Stimulated activated CD8-positive, alpha-beta memory T cell treated with anti-CD3 and anti-CD28 coated beads, Interleukin-7, amount 100 ng/mL, for 4 hours (primary cell): ENCODE results near the gene LUZP2.

Source experiments
- DNase-seq, 2 donors: peaks; one replicate each; pipeline ENCODE4 v3.0.0-alpha.2; 2020; ENCODE audit warnings: low read depth in 2 of 2

Gene LUZP2

DNA sequence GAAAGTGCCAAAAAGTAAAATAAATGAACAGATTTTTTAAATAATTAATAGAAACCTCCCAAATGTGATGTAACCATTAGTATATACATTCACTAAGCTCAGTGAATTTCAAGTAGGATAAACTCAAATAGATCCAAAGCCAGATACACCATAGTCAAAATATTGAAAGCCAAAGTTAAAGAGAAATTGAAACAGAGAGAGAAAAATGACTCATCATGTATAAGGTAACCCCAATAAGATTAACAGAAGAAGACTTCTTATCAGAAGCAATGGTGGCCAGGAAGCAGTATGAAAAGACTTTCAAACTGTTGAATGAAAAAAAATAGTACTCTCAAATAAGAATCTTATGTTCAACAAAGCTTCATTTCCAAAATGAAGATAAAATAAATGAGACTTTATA is 70.5 kb downstream of the LUZP2 start:
- no peak for DNase-seq

DNA sequence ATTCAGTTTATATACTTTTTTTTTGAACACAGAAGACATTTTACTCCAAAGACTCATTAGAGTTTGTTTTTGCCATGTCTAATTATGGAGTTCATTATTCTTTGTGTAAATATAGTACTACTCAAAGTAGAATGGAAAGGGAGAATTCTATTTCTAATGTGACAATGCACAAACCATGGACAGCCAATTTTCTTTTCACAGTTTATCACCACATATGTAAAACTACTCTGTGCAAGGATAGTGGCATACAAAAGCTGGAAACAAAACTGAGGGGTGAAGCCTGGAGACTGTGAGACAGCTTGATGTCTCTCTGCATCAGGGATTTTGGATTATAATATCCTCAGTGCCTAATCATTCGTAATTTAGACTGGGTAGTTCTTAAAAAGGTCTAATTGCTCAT is 75.5 kb downstream of the LUZP2 start:
- DNase-seq, result no peak

DNA sequence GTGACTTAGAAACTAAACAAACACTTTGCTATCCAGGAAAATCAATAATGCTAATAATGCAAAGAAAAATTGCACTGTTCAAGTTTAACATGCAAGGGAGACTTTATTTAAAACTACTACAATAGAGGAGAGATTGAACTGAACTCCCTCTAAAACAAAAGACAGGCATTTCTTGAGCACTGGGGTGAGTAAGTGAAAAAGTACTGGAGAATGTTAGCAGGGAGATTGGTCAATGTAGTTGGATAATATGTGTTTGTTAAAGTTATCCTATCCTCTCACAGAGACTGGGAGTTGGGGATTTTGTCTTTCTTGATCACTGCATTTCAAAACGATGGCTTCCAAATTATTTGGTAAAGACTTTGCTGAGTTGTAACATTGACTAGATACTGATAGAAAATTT is 77.6 kb downstream of the LUZP2 start:
- no peak for DNase-seq

DNA sequence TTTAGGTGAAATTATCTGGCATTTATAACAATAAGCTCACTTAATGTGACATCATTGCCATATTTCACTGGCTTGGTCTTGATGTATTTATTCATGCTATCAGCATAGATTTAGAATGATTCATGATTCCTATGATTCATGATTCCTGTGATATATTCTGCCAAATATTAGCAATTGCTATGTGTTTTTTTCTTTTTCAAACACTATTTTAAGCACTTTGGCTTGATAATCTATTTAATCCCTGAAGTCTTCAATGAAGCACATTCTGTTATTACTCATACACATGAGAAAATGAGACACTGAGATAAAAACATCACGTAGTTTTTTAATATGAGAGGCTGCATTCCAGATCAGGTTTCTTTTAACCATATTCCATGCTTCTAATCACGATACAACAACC is 78.5 kb downstream of the LUZP2 start:
- DNase-seq, result no peak

DNA sequence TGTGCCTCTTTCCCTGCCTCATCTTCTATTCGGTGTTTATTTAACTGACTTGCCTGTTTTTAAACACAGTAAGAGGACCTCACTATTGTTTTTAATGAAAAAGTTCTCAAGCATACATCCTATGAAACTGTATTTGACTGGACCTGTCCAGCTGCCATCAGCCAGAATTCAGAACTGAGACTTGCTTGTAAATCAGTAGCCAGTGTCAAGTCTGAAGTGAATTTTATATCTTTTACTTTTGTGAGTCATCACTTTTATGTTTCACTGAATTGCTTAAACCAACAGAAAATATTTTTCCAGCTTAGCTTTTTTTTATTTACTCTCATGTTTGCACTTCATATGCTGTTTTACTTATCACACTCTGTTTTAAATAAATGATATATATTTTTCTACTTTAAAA is 88.3 kb downstream of the LUZP2 start:
- DNase-seq, result no peak

DNA sequence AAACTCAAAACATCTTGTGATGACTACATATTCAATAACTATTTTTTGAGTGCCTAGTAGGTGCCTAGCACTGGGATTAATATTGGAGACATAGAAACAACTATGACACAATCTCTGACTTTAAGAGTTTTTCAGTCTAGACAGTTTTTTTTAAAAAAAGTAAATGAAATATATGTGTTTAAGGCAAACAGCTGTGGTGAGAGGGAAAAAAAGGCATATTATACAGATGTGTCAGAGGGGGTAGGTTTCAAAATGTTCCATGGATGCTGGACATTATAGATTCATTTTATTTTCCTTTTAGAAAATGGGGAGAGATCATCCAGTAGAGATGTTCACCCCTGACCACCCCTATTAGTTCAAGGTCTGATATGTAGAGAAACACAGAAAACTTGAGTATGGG is 90.8 kb downstream of the LUZP2 start:
- DNase-seq, result no peak

DNA sequence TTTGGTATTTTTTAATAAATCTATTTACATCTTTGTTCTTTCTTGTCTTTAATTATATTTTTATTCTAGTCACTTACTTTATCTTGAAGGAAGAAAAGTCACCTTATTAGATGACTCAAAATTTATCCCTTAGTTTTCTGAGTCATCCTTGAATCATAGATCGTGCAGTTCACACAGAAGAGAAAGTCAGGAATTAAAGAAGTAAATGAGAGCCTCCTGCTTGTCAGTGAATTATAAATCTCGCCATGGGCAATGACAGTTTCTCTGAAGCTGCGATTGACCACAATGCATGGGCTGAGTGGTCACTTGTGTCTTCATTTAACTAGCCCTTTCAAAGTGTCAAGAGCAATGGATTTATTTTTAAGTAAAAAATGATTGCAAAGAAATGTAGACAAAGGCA is 91.2 kb downstream of the LUZP2 start:
- DNase-seq, result no peak

DNA sequence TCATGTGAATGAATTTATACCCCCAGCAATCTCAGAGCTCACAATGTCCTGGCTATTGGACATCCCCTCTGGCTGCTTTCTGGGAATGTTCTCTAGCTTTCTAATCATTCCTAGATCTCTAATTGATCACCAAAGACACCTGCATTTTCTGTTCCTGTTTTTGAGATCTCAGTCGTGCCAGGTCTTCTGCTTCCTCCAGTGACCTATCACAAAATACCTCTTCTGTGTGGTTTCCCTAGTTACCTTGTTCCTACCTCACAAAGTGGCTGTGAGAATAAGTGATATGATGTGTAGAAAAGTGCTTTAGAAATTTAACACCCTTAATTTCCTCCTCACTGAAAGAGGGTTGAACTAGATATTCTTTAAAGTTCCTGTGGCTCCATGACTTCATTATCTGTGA is 92.2 kb downstream of the LUZP2 start:
- no peak for DNase-seq

DNA sequence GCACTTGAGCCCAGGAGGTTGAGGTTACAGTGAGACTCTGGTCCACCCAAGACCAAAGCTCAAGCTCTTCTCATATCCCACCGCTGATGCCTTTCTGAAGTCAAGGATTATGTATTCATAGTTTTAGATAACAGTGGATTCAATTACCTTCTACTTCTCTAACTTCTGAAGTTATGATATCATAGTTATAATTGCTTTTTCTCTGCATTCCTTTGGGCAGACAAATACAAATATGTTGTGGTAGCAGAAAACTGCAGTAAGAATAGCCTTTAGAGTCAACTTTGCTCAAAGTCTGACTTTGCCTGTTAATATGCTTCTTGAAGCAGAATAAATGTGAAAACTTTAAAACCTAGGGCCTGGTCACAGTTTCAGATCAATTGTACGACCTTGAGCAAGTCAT is 94.4 kb downstream of the LUZP2 start:
- DNase-seq, result no peak

DNA sequence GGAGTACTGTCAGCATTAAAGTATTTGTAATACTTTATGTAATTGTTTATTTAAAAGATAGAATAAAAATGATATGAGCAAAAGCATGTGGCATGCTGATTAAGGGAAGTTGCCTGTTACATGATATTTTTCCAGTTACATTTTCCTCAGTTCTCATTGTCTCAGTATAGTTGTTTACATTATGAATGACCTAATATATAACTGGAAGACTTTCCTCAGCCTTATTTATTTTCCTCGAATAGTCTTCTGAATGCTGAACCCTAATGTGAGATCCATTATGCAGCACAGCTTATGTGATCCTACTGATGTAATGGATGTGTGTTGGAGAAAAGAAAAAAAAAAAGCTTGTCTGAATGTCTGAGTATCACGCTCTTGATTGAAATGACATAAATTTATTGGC is 95.5 kb downstream of the LUZP2 start:
- no peak for DNase-seq

DNA sequence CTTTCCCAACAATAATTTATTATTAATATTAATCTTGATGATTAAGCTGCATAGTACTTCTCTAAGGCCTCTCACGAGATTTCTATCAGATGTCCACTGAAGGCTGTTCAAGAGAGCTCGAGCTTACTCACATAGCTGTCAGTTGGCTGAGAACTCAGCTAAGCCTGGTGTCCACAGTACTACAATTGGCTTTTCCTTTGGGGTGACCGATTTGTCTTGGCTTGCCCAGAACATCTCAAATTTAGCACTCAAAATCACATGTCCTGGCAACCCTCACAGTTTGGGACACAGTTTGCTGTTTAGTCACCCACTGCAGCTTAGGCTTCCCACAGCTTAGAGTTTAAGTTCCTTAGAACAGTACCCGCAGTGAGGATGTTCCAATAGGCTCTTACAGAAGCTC is 96.5 kb downstream of the LUZP2 start:
- DNase-seq, result no peak

DNA sequence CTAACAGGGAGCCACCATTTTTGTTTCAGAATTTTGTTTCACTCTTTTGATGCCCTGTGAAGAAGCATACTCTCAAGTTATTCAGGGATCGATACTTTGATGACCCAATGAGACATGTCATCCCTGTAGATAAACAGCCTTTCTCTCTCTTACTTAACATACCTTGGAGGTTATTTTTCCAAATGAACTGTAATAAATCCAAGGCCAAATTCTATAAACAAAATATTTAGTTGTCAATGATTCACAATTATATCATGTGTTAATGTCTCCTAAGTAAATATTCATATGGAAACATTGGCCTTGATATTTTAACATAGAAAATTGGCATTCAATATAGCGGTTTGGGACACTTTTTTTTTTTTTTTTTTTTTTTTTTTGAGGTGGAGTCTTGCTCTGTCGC is 97.5 kb downstream of the LUZP2 start:
- no peak for DNase-seq

DNA sequence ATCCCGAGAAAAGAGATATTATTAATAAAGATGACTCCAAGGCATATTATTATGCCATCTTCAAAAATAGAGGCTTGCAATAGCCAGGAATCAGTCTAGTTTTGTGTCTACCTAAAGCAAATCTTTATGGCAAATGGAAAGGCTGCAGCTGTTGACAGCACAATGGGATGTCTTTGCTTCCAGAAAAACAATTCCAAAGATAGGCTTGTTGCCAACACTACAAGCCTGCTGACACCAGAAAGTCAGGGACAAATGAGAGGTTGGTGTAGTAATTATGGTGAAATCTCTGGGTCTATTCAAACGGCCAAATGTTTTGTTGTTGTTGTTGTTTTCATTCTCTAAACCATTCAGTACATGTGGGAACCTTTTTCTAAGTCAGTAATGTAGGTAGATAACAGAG is 101.8 kb downstream of the LUZP2 start:
- DNase-seq, result no peak

DNA sequence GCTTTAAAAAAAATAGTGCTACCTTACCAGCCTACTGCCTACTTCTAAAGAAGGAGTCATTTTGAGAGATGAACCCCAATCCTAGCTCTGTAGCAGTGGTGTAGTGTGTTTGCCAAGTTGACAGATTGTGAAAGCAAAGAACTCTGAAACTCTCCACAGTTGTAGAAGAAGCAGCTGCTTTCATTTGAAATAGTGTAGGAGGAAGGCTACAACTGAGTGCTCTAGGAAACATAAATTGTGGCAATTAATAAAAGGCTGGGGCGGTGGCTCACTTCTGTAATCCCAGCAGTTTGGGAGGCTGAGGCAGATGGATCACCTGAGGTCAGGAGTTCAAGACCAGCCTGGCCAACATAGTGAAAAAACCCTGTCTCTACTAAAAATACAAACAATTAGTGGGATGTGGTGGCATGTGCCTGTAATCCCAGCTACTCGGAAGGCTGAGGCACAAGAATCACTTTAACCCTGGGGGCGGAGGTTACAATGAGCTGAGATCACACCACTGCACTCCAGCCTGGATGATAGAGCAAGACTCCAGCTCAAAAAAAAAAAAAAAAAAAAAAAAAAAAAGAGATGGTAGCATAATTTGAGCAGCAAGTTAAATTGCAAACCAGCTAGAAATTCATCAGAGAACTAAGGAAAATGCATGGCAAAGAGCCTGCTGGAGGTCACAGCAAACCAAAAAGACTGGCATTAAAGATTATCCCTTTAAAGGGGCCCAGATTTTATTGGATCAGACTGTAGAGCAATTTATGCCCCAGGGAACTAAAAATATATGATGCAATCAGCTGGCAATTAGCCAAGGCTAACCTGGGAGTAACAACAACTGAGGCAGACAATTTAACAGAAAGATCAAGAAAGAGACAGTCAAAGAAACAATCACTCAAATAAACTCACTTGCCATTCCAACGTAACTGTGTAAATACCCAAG is 112.6 kb downstream of the LUZP2 start:
- no peak for DNase-seq

DNA sequence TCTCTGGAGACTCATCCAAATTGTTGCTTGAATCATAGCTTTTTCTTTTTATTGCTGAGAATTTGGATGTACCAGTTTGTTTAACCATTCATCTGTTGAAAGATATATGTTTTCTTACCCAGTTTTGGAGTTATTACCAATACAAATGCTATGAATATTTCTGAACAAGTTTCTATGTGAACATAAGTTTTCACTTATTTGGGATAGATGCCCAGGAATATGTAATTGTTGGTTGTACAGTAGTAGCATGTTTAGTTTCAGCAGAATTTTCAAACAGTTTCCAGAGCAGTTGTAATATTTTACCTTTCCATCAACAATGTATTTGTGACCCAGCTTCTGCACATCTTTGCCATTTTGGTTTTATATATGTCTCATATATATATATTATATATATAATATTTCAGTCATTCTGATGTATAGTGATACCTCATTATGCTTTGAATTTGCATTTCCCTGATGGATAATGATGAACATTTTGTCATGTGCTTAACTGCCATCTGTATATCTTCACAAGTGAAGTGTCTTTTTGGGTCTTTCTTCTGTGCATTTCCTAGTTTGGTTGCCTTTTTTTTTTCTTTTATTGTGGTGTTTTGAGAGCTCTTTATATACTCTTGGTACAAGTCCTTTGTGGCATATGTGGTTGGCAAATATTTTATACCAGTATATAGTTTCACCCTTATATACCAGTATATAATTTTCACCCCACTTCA is 118.8 kb downstream of the LUZP2 start:
- no peak for DNase-seq

DNA sequence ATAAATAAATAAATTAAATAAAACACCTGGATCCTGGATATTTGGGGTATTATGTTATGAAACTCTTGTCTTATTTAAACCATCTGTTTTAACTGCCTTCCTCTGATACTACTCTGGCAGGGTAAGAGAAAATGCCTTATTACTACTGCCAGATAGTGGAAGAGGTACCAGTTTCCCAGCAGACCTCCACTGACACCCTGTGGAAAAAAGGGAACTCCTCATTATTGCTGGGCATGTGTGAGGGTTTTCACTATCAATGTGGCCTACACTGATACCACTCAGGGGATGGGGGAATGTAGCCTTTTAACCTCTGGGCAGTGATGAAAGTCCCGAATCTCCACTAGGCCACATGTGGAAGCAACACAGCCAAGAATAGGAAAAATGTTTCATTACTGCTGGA is 121.0 kb downstream of the LUZP2 start:
- DNase-seq, result no peak

DNA sequence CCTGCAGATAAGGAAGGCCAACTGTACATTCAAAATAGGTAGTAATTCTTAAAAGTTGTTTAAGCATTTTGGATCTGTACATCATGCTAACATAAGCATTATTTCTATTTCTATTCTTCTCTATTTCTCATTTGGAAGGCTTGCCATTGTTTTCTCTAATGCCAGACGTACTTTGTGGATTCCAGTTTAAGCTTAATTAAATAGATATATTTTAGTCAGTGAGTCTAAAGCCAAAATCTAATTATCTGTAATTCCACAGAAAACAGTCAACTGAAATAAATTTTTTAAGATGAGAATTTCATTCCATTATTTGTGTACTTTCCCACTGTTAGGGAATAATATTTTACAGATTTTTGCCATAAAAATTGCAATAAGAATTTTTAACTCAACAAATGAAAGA is 123.0 kb downstream of the LUZP2 start:
- no peak for DNase-seq

DNA sequence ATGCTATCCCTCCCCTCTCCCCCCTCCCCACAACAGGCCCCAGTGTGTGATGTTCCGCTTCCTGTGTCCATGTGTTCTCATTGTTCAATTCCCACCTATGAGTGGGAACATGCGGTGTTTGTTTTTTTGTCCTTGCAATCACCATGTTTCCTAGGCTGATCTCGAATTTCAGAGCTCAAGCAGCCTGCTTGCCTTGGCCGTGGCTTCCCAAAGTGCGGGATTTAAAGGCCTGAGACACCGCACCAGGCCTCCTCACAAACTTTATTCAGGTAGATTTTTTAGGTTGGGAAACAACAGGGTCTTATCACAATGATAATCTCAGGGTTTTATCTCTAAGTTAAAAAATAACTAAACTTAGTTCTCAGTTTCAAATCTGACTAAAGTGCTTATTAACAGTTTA is 125.4 kb downstream of the LUZP2 start:
- no peak for DNase-seq

DNA sequence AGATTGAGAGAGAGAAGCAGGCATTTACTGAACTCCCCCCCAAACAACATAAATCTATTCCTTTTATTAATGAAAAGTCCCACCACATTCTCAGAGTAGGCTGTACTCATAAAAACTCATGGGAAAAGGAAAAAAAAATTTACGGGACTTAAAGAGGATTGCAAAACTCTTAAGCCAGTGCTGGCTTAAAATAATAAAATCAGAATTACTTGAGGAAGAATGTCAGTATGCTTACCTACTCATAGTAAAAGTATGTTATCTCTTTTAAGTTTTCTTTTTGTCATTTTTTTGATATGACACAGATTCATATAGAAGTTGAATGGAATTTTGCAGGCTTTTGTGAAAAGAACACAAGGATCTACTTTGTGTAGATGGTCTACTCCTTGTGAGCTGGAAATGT is 126.3 kb downstream of the LUZP2 start:
- DNase-seq, result no peak

DNA sequence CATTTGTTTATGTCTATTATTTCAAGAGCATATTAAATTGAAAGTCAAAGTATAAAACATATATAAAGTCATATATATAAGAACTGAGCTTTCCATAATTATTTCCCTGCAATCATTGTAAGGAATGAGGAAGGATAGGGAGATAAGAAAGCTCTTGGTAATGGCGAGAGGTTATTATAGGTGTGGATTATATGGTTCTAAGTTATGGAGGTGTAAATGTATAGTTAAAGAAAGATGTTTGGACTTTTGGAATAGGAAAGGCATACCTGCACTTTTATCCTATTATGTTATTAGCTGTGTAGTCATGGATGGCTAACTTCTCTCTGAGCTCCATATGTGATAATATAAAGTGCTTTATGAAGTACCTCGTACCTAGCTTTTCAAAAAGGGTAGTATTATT is 127.6 kb downstream of the LUZP2 start:
- DNase-seq, result no peak

DNA sequence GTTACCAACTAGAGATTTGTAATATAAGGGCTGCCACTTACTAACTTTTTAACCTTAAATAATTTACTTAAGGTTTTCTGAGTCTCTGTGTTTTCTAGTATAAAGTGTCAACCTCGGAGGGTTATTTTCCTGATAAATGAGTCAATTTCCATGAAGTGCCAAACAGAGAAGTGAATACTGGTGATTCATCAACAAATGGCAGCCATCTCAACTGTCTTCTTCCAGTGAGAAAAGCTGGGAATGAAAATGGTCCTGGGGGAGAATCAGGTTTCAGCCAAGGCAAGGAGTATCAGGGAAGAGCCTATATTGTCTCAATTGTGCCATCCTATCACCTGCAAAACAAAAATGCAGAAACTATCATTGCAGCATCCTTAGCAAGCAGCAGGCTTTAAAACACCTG is 129.1 kb downstream of the LUZP2 start:
- no peak for DNase-seq

DNA sequence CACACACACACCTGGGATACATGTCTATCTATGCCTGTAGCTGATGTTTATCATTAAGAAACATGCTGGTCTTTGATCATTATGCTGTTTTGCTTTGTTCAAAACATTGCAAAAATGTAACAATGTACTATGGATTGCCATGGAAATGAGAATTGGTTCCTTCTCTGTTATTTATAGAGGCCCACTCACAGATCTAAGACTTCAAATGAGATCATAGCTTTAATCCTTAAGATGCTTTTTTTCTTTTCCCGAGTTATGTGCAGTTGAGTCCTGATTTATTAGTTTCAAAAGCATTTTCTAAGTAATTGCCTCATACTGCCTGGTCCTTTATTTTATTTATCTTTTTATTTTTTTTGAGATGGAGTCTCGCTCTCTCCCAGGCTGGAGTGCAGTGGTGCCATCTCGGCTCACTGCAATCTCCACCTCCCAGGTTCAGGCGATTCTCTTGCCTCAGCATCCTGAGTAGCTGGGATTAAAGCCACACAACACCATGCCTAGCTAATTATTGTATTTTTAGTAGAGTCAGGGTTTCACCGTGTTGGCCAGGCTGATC is 131.4 kb downstream of the LUZP2 start:
- no peak for DNase-seq

DNA sequence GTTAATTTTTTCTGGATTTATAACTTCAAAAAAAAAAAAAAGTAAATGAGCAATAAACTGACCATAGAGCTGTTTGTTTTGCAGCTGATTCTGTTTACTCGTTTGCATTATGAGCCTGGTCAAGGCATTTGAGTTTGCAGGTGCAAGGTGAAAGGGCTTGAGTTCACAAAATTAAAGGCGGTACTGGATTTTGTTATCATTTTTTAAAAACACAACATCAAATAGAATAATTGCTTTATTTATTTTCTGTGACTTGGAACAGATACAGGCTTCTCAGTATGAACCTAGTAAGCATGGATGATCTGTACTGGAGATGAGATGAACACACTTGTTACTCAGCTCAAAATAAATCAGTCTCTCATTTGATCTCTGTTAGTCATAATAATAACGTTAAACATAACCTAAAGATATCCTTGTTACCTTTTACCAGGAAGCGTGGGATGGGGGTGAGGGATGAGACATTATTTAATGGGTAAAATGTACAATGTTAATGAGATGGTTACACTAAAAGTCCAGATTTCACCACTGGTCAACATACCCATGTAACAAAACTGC is 137.8 kb downstream of the LUZP2 start:
- DNase-seq, result no peak
